ENCODE results near the gene ZNF692.
A peak's percentile ranks its signal among the peaks of the same experiment; 100 is the strongest.
"Not testable (repeated sequence)": the region's sequence is repeated elsewhere in the genome, so short reads cannot be mapped to it uniquely, and the experiment has no call there.

The ZNF692 gene

GRCh38 chr1:248890549-248891498 is 31.9 kb upstream of the ZNF692 start:
- no peak for DNase-seq (ENCODE audit: low read depth)
- TF ChIP-seq CTCF (IDR thresholded peaks at IDR 0.05; ENCODE audit: control insufficient read depth, extremely low read depth, insufficient read depth) = no peak
- no peak overlapping the region for H3K4me3 ChIP-seq (ENCODE audit: low read depth, low read length)

GRCh38 chr1:248889914-248890243 is 31.0 kb upstream of the ZNF692 start:
- DNase-seq (ENCODE audit: low read depth); H3K4me3 ChIP-seq (ENCODE audit: low read depth, low read length): not testable (repeated sequence)

DNA sequence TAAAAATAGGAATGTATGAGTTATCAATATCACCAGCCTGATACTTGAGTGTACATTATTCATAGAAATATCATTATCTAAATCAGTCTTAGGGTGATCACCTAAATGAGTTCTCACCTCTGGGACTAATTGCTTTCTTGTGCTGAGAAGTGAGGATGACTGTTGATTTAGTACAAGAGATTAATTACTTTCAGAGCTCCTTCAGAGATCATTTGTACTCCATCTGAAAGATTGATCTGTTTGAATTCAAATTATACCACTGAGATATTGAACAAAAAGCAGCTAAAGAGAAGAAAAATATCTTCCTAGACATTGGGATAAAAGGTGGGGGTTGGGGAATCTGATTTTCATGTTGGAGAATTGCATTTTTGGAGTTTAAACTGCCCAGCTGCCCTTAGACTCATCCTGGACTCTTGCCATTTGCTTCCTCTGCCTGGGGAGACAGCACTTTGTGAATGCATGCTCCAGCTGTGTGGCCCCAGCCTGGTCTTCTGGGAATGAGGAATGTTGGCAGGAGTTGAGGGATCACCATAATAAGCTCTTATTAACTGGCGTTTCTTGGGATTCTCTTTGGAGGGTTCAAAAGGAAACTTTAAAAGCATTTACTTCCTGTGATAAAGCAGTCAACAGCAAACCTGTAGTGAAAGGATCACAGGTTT is 27.5 kb upstream of the ZNF692 start:
- H3K4me3 ChIP-seq (ENCODE audit: low read depth, low read length) = no peak overlapping the region
- no peak for TF ChIP-seq CTCF (IDR thresholded peaks at IDR 0.05; ENCODE audit: control insufficient read depth, extremely low read depth, insufficient read depth)
- DNase-seq (ENCODE audit: low read depth) = no peak

DNA sequence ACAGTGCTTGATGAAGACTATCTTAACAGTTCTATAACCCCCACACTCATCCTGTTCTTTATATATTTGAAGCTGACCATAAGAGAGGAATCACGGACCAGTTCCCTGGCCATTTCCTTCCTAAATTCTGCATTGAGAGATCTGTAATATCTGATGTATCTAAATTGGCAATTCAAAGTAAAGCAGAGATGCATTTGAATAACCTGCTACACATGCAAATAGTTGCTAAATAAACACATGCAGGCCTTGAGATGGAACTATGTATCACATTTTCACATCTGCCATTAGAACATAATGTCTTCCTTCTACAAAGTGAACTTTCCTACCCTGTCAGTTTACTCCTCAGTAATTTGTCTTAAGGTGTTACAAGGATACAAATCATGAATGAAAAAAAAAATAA is 26.8 kb upstream of the ZNF692 start:
- no peak for DNase-seq (ENCODE audit: low read depth)
- no peak overlapping the region for H3K4me3 ChIP-seq (ENCODE audit: low read depth, low read length)
- TF ChIP-seq CTCF (IDR thresholded peaks at IDR 0.05; ENCODE audit: control insufficient read depth, extremely low read depth, insufficient read depth) = no peak

- TF ChIP-seq CTCF (IDR thresholded peaks at IDR 0.05; ENCODE audit: control insufficient read depth, extremely low read depth, insufficient read depth) = no peak
- H3K4me3 ChIP-seq (ENCODE audit: low read depth, low read length) = no peak overlapping the region
- DNase-seq (ENCODE audit: low read depth) = no peak
Measured at GRCh38 chr1:248884632-248885295, 25.9 kb upstream of the ZNF692 start.

DNA sequence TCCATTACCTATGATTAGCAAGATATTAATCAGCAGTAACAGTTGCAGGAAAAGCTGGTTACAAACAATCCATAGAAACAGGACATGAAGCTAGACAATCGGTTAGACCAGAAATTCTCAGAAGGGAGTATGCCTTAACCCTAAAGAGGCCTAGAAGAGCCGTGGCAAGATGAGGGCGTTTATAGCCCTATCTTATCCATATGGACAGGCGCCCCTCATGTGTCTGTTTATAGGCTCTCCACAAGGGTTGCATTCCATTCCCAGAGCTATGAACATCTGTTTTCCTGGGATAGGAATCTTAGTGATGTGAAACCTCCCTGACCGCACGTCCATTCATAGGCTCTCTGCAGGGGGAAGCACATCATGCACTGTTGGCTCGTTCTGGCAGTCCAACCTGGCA is 23.5 kb upstream of the ZNF692 start:
- not testable (repeated sequence) for DNase-seq (ENCODE audit: low read depth); H3K4me3 ChIP-seq (ENCODE audit: low read depth, low read length)

DNA sequence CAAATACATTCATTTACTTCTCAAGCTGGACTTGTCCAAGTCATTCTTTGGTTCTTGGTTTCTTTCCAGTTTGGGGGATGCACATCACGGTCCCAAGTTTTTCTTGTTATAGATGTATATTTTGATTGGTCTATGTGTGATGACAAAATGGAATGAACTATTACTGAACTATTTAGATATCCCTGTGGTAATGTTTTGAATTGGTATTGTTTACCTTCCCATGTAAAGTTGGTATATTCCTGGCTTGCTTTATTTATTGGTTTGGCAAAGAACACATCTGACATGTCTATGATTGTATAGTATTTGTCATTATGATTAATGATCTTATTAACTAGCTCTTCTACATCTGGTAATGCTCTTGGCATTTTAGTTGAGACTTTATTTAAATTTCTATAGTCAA is 22.4 kb upstream of the ZNF692 start:
- no peak for TF ChIP-seq CTCF (IDR thresholded peaks at IDR 0.05; ENCODE audit: control insufficient read depth, extremely low read depth, insufficient read depth)
- H3K4me3 ChIP-seq (ENCODE audit: low read depth, low read length) = no peak overlapping the region
- DNase-seq (ENCODE audit: low read depth) = peak; percentile 92

Data from LNCaP clone FGC (cell line).